Fibroblast of the aortic adventitia (primary cell): ENCODE results near the gene BRD7. TPM values are rescaled to one million over a fixed set of nuclear protein-coding genes. Genes with fewer than 3 reads are reported as not detected.

Experiments
- DNase-seq: peaks from one replicate; pipeline ENCODE4 v3.0.0-alpha.2; 2010; ENCODE audit warnings: low read depth
- H3K4me3 ChIP-seq: 2 replicates; pipeline ENCODE4 v1.5.1; 2011; ENCODE audit warnings: low read depth, mild to moderate bottlenecking, control low read depth, low read length, moderate library complexity
- CTCF ChIP-seq: IDR thresholded peaks from 2 replicates; pipeline ENCODE4 v1.5.1; 2011; ENCODE audit warnings: mild to moderate bottlenecking, low read length, control low read depth, inconsistent platforms; ENCODE audit not compliant: insufficient read depth
- total RNA-seq: library from RNA; depleted of rRNA; stranded (reverse); fragments of >200 nt; gene quantifications from 2 replicates; pipeline ENCODE4 v1.2.3, GENCODE V29; 2012; ENCODE audit warnings: low replicate concordance

The BRD7 gene
- total RNA-seq, 1 donor = 34.0 TPM

- no peak overlapping the region for H3K4me3 ChIP-seq
- no peak for TF ChIP-seq CTCF
- DNase-seq = no peak
Measured at GRCh38 chr16:50273382-50273690, 95.5 kb downstream of the BRD7 start.

- no peak for DNase-seq
- TF ChIP-seq CTCF = no peak
- H3K4me3 ChIP-seq = no peak overlapping the region
Measured at GRCh38 chr16:50272687-50273381, 96.0 kb downstream of the BRD7 start.

GRCh38 chr16:50272111-50272571 lies 96.6 kb downstream of the BRD7 start:
- no peak overlapping the region for H3K4me3 ChIP-seq
- TF ChIP-seq CTCF = no peak
- no peak for DNase-seq

GRCh38 chr16:50271148-50272041 lies 97.4 kb downstream of the BRD7 start:
- no peak for TF ChIP-seq CTCF
- H3K4me3 ChIP-seq = no peak overlapping the region
- DNase-seq = no peak

GRCh38 chr16:50270510-50271147 lies 98.2 kb downstream of the BRD7 start:
- no peak for TF ChIP-seq CTCF
- DNase-seq = no peak
- no peak overlapping the region for H3K4me3 ChIP-seq

GRCh38 chr16:50269769-50270509 lies 98.8 kb downstream of the BRD7 start:
- no peak overlapping the region for H3K4me3 ChIP-seq
- TF ChIP-seq CTCF = no peak
- DNase-seq = no peak
